Caco-2 (cell line): Measurements from ENCODE around the gene RSU1. TPM values are rescaled to one million over a fixed set of nuclear protein-coding genes. Genes with fewer than 3 reads are reported as not detected.

Experiments used
- BruUV-seq: library from RNA; stranded (reverse); fragments of 400-500 nt; replicated peaks from 2 replicates; lab custom pipeline; 2021; lab: Mats Ljungman, UMichigan
- CTCF ChIA-PET: fragments of 300-600 bp; sonication (Branson Sonifier 250); formaldehyde crosslinking; loops from one replicate; lab custom pipeline; 2022; ENCODE audit warnings: antibody characterized with exemption; lab: Charles Lee
- POLR2A ChIA-PET: fragments of 300-600 bp; sonication (Branson Sonifier 250); formaldehyde crosslinking; loops from one replicate; lab custom pipeline; 2022; ENCODE audit warnings: antibody characterized with exemption; lab: Charles Lee
- DNase-seq, 2 experiments: peaks; one replicate each; pipeline versions ENCODE4 v3.0.0 to v3.0.0-alpha.2; 2020 to 2022
- H3K27me3 ChIP-seq: replicated peaks from 2 replicates; pipeline ENCODE4 v1.6.0; 2011; ENCODE audit warnings: low read length; ENCODE audit not compliant: control insufficient read depth, insufficient read depth
- H3K36me3 ChIP-seq: 2 replicates; pipeline ENCODE4 v1.5.1; 2011; ENCODE audit warnings: low read length; ENCODE audit not compliant: control insufficient read depth, insufficient read depth
- H3K4me1 ChIP-seq: fragments of 250-450 bp; sonication (Bioruptor Pico); 2 replicates; pipeline ENCODE4 v1.5.1; 2020; ENCODE audit warnings: mild to moderate bottlenecking
- H3K4me3 ChIP-seq: 2 replicates; pipeline ENCODE4 v1.5.1; 2011; ENCODE audit warnings: low read depth, mild to moderate bottlenecking, control low read depth, low read length
- H3K9me3 ChIP-seq: fragments of 250-450 bp; sonication (Bioruptor Pico); 2 replicates; pipeline ENCODE4 v1.5.1; 2020; ENCODE audit warnings: mild to moderate bottlenecking, moderate library complexity
- H3K27ac Mint-ChIP-seq: one replicate; pipeline ENCODE4 v1.8.0; 2022; ENCODE audit warnings: mixed read lengths; ENCODE audit not compliant: unreplicated experiment
- H3K27me3 Mint-ChIP-seq: one replicate; pipeline ENCODE4 v1.8.0; 2022; ENCODE audit warnings: mixed read lengths; ENCODE audit not compliant: insufficient read depth, unreplicated experiment
- H3K36me3 Mint-ChIP-seq: one replicate; pipeline ENCODE4 v1.8.0; 2022; ENCODE audit warnings: mild to moderate bottlenecking, mixed read lengths; ENCODE audit not compliant: insufficient read depth, unreplicated experiment
- H3K4me1 Mint-ChIP-seq: one replicate; pipeline ENCODE4 v1.8.0; 2022; ENCODE audit warnings: low read depth, mixed read lengths; ENCODE audit not compliant: unreplicated experiment
- H3K4me3 Mint-ChIP-seq: one replicate; pipeline ENCODE4 v1.8.0; 2022; ENCODE audit warnings: mild to moderate bottlenecking, moderate library complexity, mixed read lengths; ENCODE audit not compliant: unreplicated experiment
- H3K9me3 Mint-ChIP-seq: one replicate; pipeline ENCODE4 v1.8.0; 2022; ENCODE audit warnings: mixed read lengths; ENCODE audit not compliant: unreplicated experiment
- intact Hi-C: fragments of 100-400 bp; cut with micrococcal nuclease; formaldehyde crosslinking; loops from one replicate; pipeline ENCODE4 v1.10.0; 2022; ENCODE audit not compliant: unreplicated experiment
- total RNA-seq: library from RNA; stranded (reverse); gene quantifications from 2 replicates; pipeline ENCODE4 v1.2.3, GENCODE V29; 2022
- TF ChIP-seq, protein P1 (sequence below), 2 experiments: fragments of 200-600 bp in 1 of 2; IDR thresholded peaks; 1 replicate in 1 of 2; 2 replicates in 1 of 2; pipeline versions ENCODE4 v1.5.1 to v1.8.0; 2011 to 2022; ENCODE audit warnings: antibody characterized with exemption in 1 of 2, control low read depth in 1 of 2, inconsistent platforms in 1 of 2, low read depth in 1 of 2, low read length in 1 of 2, mild to moderate bottlenecking in 1 of 2, moderate library complexity in 1 of 2; ENCODE audit not compliant: insufficient read depth in 1 of 2, severe bottlenecking in 1 of 2, unreplicated experiment in 1 of 2

Gene RSU1
- total RNA-seq, 1 experiment from 2014 or later = 62.0 TPM

DNA sequence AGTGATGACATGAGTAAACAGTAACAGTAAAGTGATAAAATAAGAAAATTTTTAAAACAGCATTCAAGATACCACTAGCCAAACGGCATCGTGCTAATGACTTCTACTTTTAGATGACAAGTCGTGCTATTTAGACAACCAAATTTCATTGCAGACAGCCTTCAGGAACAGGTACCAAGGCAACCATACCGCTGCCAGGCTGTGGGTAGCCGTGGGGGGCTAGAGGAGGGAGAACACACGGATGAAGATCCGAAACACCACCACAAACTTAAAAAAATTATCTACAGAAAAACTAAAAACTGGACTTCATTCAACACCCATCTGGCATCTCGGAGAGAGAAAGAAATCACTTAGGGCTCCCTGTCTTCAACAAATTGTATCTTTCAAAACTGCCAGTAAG, 89.6 kb downstream of the RSU1 start:
- no peaks in the 10 kb centered on the region for H3K36me3 ChIP-seq
- H3K9me3 Mint-ChIP-seq = no peaks in the 10 kb centered on the region
- H3K27ac Mint-ChIP-seq = no peak overlapping the region
- ChIA-PET CTCF (no interaction called here), POLR2A (no interaction called here)
- H3K27me3 Mint-ChIP-seq = no peaks in the 10 kb centered on the region
- H3K9me3 ChIP-seq = peaks cover 3% of the 10 kb centered on the region; the same call in 1 of the 2 replicates
- intact Hi-C loops = no loop called here
- H3K36me3 Mint-ChIP-seq = no peaks in the 10 kb centered on the region
- BruUV-seq = no TSS peak
- H3K27me3 ChIP-seq = no peaks in the 10 kb centered on the region
- H3K4me1 ChIP-seq = no peaks in the 10 kb centered on the region
- H3K4me3 ChIP-seq = no peak overlapping the region
- H3K4me3 Mint-ChIP-seq = no peak overlapping the region
- DNase-seq = no peak
- H3K4me1 Mint-ChIP-seq = no peaks in the 10 kb centered on the region
- TF ChIP-seq, protein P1, sequence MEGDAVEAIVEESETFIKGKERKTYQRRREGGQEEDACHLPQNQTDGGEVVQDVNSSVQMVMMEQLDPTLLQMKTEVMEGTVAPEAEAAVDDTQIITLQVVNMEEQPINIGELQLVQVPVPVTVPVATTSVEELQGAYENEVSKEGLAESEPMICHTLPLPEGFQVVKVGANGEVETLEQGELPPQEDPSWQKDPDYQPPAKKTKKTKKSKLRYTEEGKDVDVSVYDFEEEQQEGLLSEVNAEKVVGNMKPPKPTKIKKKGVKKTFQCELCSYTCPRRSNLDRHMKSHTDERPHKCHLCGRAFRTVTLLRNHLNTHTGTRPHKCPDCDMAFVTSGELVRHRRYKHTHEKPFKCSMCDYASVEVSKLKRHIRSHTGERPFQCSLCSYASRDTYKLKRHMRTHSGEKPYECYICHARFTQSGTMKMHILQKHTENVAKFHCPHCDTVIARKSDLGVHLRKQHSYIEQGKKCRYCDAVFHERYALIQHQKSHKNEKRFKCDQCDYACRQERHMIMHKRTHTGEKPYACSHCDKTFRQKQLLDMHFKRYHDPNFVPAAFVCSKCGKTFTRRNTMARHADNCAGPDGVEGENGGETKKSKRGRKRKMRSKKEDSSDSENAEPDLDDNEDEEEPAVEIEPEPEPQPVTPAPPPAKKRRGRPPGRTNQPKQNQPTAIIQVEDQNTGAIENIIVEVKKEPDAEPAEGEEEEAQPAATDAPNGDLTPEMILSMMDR (IDR thresholded peaks at IDR 0.05; ENCODE audit: insufficient read depth in 1 of 2, low read depth in 1 of 2, low read length in 1 of 2, severe bottlenecking in 1 of 2, unreplicated experiment in 1 of 2) = no peak

DNA sequence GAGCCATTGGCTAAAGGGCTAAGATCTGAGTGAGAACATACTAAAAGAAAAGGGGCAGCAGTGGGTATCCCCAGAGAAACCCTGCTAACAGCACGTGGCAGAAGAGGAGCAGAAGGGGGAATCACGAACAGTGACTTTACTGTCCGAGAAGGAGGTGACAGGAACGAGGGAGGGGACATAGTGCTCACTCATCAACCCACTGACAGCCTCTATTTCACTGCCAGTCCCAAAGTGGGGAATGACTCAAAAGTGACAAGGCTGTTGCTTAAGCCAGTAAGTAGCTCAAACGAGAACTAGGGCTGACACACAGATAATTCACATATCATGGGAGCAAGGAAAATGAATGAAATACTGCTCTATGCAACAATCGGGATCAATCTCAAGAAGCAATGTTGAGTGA, 92.7 kb downstream of the RSU1 start:
- no peak overlapping the region for H3K4me3 ChIP-seq
- intact Hi-C loops = no loop called here
- Mint-ChIP-seq H3K4me3 (no peak overlapping the region), H3K36me3 (peaks cover 7% of the 10 kb centered on the region), H3K4me1 (no peaks in the 10 kb centered on the region), H3K9me3 (peaks cover 5% of the 10 kb centered on the region), H3K27me3 (no peaks in the 10 kb centered on the region), H3K27ac (no peak overlapping the region)
- H3K27me3 ChIP-seq = no peaks in the 10 kb centered on the region
- no peak for DNase-seq
- no peaks in the 10 kb centered on the region for H3K36me3 ChIP-seq
- ChIA-PET POLR2A (no interaction called here), CTCF (no interaction called here)
- BruUV-seq = no TSS peak
- H3K4me1 ChIP-seq = no peaks in the 10 kb centered on the region
- TF ChIP-seq, protein P1 (IDR thresholded peaks at IDR 0.05; ENCODE audit: insufficient read depth in 1 of 2, low read depth in 1 of 2, low read length in 1 of 2, severe bottlenecking in 1 of 2, unreplicated experiment in 1 of 2) = no peak
- peaks cover 3% of the 10 kb centered on the region; the same call in 1 of the 2 replicates for H3K9me3 ChIP-seq

DNA sequence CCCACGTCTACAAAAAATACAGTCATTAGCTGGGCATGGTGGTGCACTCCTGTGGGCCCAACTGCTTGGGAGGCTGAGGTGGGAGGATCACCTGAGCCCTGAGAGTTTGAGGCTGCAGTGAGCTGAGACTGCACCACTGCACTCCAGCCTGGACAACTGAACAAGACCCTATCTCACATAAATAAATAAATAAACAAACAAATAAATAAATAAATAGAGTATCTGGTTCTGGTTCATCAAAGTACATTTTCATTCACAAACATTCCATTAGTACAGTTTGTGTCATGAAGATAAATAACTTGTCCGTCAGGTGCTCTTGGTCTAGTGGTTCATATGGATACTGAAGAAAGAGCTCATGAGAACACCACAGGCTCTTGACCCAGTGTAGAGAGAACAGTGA, 96.4 kb downstream of the RSU1 start:
- Mint-ChIP-seq H3K9me3 (peaks cover 11% of the 10 kb centered on the region), H3K27me3 (no peaks in the 10 kb centered on the region), H3K36me3 (peaks cover 13% of the 10 kb centered on the region), H3K4me1 (peaks cover 9% of the 10 kb centered on the region), H3K4me3 (no peak overlapping the region), H3K27ac (no peak overlapping the region)
- H3K9me3 ChIP-seq = 0 out of 2 replicates have a peak, but pooled peaks cover 2% of the 10 kb centered on the region
- CTCF ChIA-PET = no interaction called here
- no peaks in the 10 kb centered on the region for H3K36me3 ChIP-seq
- peaks cover 19% of the 10 kb centered on the region for H3K4me1 ChIP-seq
- intact Hi-C loops = no loop called here
- no peaks in the 10 kb centered on the region for H3K27me3 ChIP-seq
- BruUV-seq = no TSS peak
- no peak for DNase-seq
- POLR2A ChIA-PET = no interaction called here
- TF ChIP-seq, protein P1 (IDR thresholded peaks at IDR 0.05; ENCODE audit: insufficient read depth in 1 of 2, low read depth in 1 of 2, low read length in 1 of 2, severe bottlenecking in 1 of 2, unreplicated experiment in 1 of 2) = no peak
- H3K4me3 ChIP-seq = no peak overlapping the region
